COLO668 (cell line): Measurements from ENCODE around the gene SMPD1.

ENCODE experiments used
- DNase-seq: peaks from one replicate; lab custom pipeline; 2025; ENCODE audit not compliant: unreplicated experiment; lab: John Stamatoyannopoulos, UW

Gene SMPD1

GRCh38 chr11:6413791-6414201 lies 23.5 kb downstream of the SMPD1 start:
- DNase-seq: no peak

- no peak for DNase-seq
These were observed 24.6 kb downstream of the SMPD1 start for GRCh38 chr11:6414874-6415328.

DNA sequence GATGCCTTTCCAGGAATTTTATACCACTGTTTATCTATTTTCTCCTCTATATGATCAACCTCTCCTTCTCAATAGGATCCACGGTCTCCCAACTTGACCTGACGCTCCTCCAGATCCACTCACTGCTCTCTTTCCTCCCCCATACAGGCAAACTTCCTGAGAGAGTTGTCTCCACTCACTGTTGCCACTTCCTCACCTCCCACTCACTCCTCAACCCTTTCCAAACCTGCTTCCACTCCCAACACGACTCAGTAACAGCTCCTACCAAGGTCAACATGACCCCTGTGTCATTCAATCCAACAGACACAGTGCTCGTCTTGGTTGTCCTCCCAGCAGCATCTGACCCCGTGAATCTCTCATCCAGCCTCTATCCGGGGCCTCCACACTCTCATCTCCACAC lies 25.5 kb downstream of the SMPD1 start:
- no peak for DNase-seq

DNA sequence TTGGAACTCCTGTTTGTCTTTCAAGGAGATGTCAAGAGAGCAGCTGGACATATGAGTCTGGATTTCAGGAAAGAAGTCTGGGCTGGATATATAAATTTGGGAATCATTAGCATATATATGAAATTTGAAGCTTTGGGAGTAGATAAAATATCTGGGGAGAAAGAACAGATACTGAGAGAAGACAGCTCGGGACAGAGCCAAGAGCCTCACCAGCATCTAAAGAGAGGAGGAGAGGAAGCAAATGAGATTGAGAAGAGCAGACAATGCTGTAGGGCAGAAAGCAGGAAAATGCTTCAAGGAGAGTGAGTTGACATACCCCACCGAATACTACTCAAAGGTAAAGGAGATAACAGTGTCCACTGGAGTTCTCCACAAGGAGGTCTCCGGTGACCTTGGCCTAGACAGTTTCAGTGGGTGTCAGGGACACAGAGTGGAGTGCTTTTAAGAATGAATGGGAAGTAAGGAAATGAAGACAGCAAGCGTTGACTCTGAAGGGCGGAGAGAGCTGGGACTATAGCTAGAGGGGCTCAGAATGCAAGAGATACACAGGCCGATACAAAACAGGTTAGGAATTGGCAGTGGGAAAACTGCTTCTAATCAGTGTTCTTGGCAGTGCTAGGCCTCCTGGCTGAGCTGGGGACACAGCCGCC lies 27.8 kb downstream of the SMPD1 start:
- DNase-seq: no peak

DNA sequence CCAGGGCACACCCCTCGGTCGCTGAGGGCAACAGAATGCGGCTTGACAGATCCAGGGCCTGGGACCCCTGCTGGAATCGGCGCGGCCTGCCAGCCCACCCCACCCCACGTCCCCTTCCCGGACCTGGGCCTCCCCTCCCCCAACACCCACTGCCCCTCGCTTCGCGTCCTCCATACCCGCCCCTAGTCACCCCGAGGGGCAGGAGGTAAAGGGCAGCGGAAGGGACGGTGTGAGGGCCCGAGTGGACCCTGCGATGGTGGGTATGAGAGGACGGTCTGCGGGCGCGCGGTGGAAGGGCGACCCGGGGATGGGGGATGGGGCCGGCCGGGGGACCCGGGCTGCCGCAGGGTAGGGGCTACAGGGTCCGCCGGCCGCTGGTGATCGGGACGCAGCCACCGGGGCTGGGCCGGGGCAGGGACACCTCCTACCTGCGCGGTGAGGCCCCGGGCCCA lies 28.3 kb downstream of the SMPD1 start:
- DNase-seq: peak; percentile 19

- peak; percentile 85 for DNase-seq
These were observed 28.8 kb downstream of the SMPD1 start, which contains the start of gene APBB1 for GRCh38 chr11:6419009-6419631. Gene APBB1 (minus strand): TSS chr11:6419094. CDS start chr11:6411347, 7,747 bp downstream.

DNA sequence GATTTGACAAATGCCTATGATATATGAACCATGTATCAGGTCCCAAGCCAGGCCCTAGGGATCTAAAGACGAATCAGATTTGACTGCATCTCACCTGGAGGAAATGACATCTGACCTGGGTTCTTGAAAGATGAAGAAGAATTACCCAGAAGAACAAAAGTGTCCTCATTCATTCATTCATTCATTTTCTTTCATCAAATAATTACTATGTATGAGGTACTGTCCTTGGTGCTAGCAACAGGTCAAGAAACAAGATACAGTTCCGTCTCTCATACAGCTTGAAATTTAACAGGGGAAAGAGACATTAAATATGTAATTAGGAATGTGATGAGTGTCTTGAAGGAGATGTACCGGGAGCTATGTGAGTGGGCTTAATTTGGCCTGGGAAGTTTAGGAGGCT lies 30.4 kb downstream of the SMPD1 start:
- no peak for DNase-seq

DNA sequence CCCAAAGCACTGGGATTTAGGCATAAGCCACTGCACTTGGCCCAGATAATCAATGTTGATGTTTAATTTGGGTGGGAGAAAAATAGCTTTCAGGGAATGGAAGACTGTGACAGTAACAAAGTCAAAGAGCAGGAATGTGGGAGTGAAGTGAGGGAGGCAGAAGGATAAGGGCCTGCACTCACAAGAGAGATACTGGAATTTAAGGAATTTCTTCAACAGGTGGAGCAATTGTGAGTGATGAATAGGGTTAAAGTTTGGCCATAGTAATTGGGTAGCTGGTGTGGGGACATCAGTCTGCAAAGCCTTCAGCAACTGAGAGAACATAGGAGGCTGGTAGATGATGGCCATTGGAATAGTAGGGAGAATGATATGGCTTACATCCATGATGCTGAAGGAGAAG lies 37.2 kb downstream of the SMPD1 start:
- DNase-seq: no peak

DNA sequence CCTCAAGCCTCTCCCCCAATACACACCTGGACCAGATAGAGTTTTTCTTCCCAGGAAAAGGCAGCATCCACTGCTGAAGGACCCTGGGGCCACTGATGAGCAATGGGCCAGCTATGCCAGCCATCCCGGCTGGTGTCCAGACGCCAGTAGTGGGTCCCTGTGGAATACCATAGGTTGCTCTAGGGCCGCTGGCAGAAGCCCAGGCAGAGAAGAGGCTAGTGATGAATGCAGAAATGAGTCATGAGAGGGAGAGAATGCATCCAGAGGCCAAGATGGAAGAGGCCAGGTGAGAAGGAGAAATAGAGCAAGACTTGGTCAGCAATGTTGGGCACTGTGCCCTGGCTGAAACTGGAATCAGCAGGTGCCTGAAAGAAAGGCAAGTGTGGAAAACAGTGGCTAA lies 41.6 kb downstream of the SMPD1 start:
- no peak for DNase-seq

DNA sequence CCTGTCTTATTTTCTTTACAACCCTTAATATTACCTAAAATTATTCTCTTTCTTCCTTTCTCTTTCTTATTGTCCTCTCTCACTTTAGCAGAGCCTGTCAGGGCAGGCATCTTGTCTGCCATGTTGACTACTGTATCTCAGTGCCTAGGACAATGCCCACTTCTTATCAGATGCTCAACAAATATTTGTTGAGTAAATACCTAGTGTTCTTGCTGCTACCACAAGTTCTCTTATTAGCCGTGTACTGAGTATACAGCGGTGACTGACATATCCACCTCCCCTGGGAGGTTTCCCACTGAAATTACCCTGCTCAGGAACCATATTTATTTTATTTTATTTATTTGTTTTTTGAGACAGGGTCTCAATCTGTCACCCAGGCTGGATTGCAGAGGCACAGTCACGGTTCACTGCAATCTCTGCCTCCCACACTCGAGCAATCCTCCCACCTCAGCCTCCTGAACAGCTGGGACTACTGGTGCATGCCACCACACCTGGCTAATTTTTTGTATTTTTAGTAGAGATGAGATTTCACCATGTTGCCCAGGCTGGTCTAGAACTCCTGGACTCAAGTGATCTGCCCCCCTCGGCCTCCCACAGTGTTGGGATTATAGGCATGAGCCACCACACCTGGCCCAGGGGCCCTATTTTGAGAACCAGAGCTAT lies 43.9 kb downstream of the SMPD1 start:
- no peak for DNase-seq

- no peak for DNase-seq
These were observed 47.1 kb downstream of the SMPD1 start for GRCh38 chr11:6437423-6437822.

GRCh38 chr11:6437993-6438392 lies 47.7 kb downstream of the SMPD1 start:
- no peak for DNase-seq

GRCh38 chr11:6438979-6439571 lies 48.8 kb downstream of the SMPD1 start:
- DNase-seq: peak; percentile 54

DNA sequence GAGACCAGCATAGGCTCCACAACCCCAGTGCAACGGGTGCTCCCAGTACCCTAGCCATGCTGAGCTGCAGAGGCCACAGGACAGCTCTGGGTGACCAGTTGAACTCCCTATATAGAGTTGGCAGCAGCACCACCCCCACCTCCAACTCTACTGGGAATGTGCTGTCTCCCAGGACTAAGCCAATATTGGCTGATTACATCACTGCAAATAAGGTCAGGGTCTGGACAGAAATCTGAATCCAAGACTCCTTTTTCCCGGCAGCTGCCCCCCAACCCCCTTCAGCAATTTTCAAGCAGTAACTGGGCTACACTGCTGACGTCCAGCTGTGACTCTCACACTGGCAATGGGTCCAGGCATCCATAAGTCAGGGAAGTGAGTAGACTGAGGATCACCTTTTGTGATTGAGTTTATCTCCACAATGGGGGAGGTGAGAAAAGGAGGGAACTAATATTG lies 50.7 kb downstream of the SMPD1 start, which contains the start of gene HPX:
TSS of gene HPX (minus strand) at position 82 of the 453 bp plus-strand sequence. CDS start at position 58, 24 bp downstream.
- DNase-seq: no peak

GRCh38 chr11:6442441-6442840 lies 52.2 kb downstream of the SMPD1 start:
- DNase-seq: no peak

DNA sequence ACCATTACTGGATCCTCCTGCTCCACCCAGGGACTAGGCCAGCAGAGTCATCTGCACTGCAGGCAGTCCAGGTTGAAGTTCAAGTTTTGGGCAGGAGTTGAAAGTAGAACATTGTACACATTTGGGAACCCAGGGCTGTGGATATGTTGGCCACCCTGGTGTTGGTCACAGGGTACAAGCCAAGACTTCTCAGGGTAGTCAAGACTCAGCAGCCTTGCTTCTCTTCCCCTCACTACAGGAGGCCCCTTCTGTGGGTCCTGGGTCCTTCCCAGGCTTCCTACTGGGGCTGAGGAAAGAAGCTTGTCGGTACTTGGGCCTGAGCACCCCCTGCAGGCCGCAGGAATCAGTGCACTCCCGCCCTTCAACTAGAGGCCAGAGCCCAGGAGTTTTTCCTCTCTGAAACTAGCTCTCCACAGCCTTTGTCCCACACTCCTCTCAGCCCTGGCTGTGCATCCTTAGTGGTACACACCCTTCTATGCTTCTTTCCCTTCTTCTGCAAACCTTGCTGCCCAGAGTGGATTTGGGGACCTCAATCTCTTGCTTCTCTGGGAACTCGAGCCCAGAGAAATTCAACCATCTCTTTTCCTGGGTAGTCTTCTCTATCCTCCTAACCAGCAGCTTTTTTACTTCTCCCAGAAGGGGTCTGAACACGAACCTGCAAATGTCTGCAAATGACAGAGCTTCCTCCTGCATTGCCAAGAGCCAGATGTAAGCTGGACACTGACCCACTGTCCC lies 53.2 kb downstream of the SMPD1 start:
- peak; percentile 42 for DNase-seq
